ENCODE data around the gene CREB3L1.

Gene CREB3L1

DNA sequence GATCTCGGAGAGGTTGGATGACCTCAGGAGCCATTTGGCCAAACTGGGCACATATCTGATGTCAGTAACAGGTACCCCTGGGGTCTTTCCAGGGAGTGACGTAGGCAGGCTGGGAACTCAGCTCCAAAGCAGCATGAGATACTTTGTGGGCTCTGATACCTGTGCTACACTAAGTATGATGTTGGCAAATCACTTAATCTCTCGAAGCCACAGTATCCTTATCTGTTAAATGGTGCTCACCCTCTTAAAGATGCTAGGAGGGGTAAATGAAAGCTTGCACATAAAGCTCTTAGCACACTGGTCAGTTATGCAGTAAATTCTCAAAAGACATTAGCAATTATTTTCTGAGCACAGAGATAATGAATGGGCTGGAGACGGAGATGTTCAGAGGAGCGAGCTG is 52.7 kb downstream of the CREB3L1 start:
- no peak for DNase-seq

DNA sequence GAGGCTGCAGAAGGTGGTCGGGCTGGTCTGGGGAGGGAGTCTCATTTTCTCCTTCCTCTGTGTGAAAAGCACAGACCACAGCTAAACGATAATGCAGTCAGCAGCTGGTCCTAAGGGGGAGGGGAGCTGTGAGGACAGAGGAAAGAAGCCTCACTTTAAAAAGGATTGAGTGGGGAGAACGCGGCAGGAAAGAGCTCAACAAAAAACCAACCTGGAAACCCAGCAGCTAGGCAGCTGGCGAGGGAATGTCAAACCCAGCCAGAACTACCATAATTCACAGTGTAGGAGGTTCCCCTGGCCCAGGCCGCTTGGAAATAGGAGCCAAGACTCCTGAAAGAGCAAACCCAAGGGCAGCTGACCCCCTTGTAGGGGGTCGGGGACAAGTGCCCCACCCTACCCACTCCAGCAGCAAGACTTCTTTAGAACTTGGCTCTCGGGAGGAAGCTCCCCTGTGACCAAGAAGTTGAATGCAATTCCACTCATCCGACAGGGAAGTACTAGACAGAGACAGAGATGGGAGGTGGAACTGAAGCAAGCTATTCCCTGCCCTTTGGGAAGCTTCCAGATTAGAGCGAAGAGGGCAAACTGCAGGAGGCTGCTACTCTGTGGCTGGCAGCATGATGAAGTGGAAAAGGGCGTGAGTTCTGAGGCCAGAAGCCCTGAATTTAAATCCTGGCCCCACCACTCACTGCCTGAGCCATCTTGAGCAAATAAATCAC is 53.3 kb downstream of the CREB3L1 start:
- DNase-seq: peak in 1 of 2 donors; percentile 40

DNA sequence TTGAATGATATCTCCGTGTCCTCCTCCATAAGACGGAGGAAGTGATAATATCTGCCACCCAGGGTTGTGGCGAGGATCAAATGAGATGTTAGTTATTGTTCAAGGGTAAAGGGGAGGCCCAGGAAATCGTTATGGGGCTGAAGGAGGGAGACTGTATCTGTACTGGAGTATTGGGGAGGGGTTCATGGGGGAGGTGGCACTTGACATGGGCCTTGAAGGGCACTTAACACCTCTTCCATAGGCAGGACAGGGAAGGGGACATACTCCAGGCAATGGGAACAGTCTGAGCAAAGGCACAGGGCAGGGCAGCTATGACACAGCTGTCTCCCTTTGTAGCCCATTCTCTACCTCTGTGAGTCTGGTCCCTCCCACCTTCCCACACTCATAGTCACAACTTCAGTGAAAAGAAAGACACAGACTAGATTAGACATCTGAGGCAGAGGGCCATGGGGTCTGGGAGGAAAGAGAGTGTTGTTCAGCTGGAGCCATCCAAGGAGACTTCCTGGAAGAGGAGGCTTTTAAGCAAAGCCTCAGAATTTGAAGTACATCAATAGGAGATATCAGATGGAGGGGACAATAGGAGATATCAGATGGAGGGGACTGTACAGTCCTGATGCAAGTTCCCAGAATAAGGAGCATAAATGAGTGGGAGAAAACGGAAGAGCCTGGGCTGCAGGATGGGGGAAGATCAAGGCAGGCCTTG is 54.0 kb downstream of the CREB3L1 start:
- no peak for DNase-seq

DNA sequence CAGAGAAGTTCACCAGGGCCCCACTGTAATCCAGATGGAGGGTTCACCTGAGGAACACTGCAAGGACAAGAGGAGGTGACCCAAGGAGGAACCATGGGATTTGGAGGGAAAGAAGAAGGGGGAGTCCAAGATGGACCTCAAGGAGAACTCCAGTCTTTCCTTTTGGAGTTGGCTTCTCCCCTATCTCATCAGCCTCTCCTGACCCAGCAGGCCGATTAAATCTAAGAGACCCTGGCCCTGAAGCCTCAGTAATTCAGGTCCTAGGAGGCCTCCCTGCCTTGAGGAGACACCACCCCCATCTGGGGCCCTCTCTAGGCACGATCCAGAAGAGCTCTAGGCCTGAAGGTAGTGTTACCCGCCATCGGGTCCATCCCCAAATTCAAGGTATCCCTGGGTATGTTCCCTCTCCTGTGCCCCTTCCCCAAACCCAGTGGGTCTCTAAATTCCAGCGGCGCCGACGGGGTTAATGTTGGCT is 54.7 kb downstream of the CREB3L1 start:
- no peak for DNase-seq

DNA sequence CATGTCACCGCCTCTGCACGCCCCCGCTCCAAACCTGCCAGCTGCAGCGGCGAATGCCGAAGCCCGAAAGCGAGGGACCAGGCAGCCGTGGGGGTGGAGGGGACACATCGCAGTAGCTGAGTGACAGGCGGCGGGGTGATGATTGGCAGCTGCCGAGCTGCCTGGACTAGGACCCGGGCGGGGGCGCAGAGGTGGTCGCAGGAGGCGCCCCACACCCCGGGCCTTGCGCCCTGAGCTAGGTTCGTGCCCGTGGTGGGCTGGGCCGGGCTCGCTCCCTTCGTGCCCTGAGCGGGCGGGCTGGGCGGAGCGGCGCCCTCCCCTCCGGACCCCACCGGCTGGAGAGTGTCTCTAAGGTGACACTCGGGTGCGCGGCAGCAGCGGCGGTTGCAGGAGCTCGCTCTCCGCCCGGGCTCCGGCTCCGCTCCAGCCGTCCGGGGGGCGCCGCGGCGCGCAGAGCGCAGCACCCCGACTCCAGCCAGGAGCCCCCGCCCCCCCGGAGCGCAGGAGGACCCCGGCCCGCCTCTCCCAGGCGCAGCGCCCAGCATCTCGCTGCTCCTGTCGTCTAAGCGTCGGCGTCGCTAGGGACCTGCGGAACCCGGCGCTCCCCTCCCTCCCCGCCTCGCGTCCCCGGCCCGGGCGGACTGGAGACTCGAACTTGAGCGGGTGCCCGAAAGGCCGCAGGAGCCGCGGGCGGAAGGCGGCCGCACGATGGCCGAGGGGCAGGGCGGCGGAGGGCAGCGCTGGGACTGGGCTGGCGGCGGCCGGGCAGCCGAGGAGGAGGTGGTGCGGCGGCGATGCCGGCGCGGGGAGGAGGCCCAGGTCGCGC is 55.3 kb downstream of the CREB3L1 start:
- DNase-seq: no peak

DNA sequence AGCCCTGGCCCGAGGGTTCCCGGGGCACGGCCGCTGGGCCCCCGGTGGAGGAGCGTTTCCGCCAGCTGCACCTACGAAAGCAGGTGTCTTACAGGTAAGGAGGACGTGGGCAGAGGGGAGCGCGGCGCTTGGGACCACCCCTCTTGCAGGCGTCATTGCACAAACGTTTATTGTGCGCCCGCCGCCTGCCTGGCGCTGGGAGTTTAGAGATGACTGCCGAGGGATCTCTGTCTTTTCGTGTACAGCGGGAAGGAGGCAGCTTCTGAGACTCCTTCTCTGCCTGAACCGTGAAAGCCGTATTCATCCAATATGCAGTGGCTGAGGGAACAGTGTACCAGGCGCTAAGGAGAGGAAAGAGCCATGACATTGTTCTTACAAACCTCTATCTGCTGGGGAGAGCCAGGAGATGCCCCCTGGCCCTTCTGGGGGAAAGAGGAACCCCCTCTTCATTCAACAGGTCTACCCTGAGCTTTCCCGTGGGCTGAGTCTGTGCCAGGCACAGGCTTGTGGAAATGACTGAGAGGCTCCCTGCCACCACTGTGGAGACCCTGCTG is 56.0 kb downstream of the CREB3L1 start:
- DNase-seq: no peak

DNA sequence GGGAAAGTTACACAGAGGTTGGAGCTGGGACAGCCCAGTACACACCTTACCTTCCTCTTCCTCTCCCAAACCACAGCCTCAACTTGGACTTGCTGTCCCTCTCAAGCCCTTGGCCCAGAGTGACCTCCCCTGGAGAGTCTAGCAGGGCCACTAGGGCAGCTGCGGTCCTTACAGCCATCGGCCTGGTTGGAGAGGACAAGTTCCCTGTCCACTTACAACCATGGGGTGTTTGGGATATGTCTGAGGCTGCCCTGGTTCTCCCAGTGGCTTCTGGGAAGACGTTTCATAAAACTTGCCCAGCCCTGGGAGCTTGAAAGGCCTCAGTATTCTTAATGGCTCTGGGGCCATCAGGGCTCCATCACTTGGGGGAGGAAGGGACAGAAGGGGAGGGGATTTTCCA is 56.7 kb downstream of the CREB3L1 start:
- DNase-seq: no peak

DNA sequence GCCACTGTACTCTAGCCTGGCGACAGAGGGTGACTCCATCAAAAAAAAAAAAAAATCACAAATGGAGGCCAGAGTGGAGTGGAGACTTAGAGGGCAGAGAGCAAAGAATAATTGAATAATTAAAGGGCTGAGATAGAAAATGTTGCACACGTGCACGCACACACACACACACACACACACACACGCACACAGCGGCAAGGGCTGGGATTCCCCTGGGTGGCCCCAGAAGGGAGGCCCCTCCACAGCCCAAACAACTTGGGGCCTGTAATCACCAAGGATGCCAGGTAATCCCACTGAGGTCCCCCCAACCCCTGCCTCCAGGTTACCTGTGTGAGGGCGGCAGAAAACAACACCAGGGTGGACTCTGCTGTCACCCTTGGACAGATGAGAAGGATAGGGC is 57.8 kb downstream of the CREB3L1 start:
- DNase-seq: no peak

DNA sequence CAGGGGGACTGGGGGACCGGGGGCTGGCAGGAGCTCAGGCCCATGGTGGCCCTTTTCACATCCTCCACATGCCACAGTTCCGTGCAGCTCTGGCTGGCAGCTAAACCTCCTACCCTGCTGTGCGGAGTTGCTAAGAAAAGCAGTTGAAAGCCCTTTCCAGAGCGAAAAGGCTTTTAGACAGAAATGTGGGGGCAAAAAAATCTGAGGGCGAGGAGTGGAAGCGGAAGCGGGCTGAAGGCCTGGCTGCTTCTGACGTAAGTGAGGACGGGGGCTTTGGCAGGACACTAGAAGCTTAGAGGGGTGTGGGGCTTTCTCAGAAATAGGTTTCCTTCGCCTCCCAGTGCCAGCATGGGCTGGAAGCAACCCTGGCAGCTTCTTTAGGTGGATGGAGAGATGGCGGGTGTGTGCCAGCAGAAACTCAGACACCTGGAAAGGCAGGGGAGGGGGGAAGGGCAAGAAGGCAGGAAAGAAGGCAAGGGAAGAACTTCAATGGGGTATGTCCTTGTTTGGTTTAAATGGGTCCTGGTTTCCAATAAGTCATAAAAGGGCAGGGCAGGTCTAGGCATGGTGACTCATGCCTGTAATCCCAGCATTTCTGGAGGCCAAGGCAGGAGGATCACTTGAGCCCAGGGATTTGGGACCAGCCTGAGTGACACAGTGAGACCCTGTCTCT is 58.6 kb downstream of the CREB3L1 start:
- DNase-seq: peak in 1 of 2 donors; percentile 71

DNA sequence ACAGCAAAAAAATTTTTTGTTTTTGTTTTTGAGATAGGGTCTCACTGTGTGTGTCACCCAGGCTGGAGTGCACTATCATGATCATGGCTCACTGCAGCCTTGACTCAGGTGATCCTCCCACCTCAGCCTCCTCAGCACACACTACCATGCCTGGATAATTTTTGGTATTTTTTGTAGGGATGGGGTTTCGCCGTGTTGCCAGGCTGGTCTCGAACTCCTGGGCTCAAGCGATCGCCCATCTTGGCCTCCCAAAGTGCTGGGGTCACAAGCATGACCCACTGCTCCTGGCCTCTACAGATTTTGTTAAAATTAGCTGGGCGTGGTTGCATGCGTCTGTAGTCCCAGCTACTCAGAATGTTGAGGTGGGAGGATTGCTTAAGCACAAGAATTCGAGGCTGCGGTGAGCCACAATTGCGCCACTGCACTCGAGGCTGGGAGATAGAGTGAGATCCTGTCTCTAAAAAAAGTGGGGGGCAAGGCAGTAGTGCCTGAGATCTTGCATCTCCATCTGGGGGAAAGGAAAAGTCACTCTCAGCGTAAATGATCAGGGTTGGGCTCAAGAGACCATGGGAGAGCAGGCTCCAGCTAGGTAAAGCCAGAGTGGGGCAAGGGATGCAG is 59.2 kb downstream of the CREB3L1 start:
- no peak for DNase-seq

DNA sequence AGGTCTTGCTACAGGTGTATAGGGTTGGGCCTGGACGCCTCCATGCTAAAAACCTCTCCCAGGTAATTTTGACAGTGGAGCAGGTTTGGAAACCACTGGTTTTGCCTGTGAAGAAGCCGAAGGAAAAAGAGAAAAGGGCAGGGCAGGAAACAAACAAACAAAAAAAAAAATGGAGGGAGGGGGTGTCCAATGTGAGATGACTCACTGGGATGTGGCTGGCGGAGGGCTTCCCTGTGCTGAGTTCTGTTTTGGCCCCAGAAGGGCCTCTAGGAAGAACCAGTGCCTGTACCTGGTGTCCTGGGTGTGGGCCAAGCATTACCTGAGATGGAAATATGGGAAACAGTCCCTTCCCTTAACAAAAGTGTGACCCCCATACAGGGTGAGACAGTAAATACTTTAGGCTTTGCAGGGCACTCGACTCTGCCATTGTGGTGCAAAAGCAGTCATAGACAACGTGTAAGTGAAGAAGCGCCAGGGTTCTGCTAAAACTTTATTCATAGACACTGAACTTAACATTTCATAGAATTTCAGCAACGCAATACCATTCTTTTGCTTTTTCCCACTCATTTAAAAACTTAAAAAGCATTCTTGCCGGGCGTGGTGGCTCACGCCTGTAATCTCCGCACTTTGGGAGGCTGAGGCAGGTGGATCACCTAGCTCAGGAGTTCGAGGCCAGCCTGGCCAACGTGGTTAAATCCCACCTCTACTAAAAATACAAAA is 60.3 kb downstream of the CREB3L1 start:
- no peak for DNase-seq

DNA sequence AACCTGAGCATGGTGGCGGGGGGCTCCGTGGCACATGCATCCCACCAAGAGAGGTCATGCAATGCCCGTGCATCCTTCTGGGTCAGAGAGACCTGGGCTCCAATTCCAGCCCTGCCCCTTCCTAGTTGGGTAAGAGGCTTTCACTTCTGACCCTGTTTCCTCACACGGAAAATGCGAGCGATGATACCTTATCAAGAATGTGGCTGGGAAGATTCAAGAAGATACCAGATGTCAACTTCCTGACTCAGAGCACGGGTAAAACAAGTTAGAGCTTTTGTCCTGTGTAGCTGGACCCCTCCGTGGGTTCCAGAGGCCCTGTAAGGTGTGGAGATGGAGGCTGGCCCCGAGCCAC is 61.1 kb downstream of the CREB3L1 start:
- DNase-seq: no peak

DNA sequence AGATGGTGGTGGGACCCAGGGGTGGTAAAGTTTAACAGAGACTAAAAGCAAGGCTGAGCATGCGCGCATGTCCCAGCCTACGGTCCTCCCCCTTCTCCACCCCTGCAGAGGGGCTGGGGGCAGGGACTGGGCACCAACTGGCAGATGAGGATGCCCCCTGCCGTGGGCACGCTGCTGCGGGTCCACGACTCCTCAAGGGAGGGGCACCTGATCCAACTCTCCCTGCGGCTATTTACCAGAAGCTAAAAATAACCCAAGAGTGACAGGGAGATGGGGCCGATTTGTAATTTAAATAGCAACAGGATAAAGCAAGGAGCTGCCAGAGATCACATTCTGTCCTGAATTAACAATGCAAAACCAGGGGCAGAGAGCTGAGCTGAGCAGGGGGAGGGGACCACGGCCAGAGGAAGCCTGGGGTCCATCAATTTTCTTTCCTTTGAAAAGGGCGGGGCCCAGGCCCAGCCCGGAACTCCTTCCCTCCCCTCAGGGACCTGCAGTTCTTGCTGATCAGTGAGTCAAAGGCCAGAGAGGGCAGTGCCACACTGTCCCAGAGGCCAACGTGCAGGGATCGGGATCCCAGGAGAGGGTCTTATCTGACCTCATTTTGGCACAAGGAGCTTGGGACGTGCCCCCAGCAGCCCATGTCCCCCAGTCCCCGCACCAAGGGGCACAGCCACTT is 61.7 kb downstream of the CREB3L1 start:
- no peak for DNase-seq

DNA sequence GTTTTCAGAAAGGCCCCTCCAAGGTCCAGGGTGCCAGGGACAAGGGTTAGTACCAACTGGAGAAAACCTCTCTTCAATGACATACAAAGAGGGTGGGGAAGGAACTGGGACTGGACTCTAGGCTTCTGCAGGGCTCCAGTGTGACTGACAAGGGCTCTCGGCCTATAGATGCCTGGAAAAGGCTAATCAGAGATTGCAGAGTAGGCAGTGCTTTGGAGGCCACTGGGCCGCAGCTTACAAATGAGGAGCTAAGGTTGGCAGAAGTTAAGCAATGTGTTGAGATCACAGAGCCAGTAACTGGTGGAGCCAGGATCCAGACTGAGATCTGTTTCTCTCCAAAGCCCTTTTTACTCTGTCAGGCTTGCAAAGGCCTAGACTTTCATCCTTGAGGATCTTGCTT is 62.4 kb downstream of the CREB3L1 start:
- no peak for DNase-seq

DNA sequence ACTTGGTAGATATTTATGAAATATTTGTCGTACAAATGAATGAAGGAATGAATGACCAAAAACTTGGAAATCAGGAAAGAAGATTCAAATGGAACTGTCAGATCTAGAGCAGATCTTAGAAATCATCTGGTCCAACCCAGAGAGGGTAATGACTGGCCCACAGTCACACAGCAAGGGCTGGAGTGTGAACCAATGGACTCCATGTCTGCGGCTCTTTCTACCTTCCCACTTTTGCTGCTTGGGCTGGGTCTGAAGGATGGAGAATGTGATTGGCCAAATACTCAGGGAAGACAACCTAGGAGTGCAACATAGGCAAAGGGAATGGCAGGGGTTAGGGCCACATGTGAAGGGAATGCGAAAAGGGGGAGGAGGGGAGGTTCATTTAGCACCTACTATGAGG is 64.0 kb downstream of the CREB3L1 start:
- DNase-seq: no peak

DNA sequence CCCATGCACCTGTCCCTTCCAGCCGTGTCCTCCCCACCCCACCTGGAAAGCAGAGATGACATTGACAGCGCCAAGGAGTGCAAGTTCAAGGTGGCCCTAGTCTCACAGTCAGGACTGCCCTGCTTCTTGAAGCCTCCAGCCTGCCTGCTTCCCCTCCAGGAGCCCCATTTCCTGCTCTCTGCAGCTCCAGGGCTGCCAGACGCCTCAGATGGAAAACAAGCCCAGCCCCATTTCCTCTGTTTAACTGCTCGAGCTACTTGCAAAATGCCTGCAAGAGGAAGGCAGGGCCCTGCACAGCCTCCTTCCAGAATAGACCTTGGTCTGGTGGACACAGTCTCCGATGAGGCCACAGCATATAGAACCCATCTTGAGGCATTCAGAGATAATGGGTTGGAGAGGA is 64.8 kb downstream of the CREB3L1 start:
- no peak for DNase-seq

DNA sequence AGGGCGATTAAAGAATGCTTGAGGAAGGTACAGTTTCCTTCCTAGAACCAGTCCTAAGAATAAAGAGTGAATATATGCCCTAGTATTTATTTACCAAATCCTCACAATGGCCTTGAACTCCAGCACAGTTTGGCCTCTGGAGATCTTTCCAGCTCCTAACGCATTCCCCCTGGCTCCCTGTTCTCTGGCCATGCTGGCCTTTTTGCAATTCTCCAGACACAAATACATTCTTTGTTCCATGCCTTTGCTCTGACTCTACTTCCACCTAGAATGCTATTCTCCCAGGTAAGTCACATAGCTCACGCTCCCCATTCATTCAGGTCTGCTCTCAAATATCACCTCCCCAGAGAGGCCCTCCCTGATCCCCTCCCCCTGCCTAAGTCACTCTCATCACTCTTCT is 66.1 kb downstream of the CREB3L1 start:
- DNase-seq: no peak

DNA sequence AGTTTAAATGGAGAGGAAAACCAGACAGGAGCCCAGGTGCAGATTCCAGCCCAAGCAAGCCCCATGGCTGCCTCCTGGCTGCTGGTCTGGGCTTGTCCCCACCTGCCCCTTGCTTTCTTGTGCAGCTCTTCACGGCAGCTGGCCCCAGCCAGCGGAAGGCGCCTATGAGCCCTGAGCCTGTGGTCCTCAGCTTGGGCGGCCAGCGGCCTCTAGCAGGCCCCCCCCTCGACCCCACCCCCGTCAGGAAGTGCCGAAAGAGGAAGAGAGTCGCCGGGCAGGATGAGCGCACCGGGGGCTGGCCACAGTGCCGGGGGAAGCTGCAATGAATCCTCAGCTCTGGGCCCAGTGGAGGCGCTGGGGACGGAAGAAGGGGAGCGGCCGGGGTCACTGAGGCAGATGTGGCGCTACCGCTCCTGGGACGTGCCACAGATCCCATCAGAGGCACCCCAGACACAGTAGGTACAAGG is 67.7 kb downstream of the CREB3L1 start:
- no peak for DNase-seq

DNA sequence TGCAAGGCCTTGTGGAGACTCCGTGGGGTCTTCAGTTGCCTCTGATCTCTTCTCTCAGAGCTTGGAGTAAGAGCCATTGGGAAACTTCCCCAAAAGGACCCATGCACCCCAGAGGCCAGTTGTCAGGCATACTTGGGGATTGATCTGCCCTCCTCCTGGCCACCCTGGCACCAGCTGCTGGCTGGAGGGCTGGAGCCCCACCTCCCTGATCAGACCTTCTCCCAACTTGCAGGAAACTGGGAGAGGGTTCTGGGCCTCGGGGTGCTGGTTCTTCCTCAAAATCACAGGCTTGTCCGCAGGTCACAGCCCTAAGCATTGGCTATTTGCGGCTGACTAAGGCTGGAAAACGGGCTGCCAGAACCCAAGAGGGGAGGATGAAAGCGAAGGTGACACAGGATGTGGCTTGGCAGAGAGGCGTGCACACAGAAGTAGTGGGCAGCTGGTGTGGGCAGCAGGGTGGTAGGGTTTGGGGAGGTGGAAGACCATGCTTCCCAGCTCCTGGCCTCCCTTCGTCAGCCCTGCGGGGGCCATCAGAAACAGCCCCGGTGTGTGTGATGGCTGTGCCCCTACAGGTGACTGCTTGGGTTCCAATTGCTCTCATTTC is 68.5 kb downstream of the CREB3L1 start:
- DNase-seq: no peak

DNA sequence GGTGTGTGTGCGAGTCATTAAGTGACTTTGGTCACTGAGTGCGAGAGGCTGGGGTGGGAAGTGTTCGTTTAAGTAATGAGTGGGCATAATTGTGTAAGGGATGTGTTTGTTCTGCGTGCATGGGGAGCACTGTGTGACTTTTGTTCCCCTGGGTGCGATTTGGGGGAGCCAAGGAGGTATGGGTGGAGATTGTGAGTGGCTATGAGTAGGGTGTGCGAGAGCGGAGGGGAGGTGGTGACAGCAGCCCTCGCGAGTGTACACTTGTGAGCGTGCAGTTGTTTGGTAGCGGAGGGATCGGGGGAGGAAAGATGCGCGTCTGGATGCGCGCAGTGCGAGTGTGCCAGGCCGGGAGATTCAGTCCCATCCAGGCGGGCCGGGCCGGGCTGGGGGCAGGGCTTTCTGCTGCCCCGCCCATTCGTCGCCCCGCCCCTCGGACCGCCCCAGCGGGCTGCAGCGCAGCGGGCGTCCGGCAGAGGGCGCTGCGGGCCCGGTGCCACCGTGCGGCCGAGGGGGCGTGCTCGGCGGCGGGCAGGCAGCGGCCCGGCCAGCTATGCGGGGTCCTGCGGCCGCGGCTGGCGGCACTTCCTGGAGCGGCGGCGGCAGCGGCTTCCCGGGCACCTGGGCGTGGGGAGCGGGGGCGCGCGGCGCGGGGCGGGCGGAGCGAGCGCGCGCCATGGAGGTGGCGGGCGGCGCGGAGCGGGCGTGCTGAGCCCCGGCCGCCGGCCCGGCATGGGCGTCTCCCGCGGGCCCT is 69.6 kb downstream of the CREB3L1 start, which contains the start of gene DGKZ:
Gene DGKZ (plus strand): TSS at position 578 of the 751 bp plus-strand sequence. CDS start 197 bp downstream, outside the sequence.
- peak; percentile 81 to 84 for DNase-seq
